ENCODE data around the gene HYCC2. TPM values are rescaled to one million over a fixed set of nuclear protein-coding genes. Genes with fewer than 3 reads are reported as not detected.
"Not testable (repeated sequence)": the region's sequence is repeated elsewhere in the genome, so short reads cannot be mapped to it uniquely, and the experiment has no call there.

The HYCC2 gene
- polyA plus RNA-seq, 3 donors = 10.0 to 17.8 (median 16.3) TPM

DNA sequence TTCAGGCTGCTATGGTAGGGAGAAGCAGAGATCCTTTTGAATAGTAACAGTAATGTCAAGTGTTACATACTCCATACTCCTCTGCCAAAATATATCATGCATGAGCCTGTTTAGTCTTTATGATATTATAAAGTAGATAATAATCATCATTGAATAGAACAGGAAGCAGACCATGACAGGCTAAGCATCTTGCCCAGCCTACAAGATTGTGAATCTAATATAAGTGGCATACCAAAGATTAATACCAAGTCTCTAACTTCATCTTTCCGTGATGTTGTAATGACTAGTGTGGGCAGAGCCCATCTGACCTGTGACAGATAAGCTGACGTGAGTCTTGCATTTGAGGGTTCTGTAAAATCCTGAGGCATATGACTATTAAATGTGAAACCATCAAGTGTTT lies 13.4 kb upstream of the HYCC2 start:
- DNase-seq = no peak

DNA sequence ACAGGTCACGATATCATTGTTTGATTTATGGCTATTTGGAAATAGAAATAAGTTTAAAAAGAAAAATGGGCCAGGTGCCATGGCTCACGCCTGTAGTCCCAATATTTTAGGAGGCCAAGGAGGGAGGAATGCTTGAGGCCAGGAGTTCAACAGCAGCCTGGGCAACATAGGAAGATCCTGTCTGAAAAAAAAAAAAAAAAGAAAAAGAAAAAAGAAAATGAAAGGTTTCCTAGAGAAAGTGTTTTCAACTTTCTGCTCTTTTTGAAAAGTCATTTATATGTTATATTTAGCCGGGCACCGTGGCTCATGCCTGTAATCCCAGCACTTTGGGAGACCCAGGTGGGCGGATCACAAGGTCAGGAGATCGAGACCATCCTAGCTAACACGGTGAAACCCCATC lies 3.5 kb upstream of the HYCC2 start:
- DNase-seq = no peak

DNA sequence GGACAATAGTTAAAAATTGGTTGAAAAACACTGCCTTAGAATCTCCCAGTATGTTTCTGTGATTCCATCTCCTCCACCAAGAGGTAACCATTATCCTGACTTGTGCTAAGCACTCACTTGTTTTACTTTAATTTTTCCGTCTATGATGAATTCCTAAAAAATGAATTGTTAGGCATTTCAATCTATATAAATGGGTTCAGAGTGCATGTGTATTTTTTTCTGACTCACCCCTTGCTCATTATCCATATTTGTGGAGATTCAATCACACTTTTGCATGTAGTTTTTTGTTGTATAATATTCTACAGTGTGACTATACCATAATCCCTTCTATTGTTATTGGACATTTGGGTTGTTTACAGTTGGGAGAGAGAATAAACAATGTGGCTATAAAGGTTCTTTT lies 1.6 kb upstream of the HYCC2 start:
- no peak for DNase-seq

DNA sequence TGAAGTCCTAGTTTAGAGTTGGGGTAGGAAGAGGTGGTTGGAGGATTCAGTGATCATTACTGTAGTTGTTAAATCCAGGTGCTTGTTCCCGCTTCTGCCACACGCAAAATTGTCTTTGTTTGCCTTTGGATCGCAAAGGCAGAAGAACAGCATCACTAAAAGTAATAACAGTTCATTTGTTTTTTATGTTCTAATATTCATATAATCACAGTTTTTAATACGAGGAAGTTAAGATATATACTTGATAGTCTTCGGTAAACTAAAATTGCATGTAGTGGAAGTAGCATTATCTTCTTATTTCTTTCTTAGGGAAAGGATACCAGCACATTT lies 695 bp upstream of the HYCC2 start:
- DNase-seq = no peak

DNA sequence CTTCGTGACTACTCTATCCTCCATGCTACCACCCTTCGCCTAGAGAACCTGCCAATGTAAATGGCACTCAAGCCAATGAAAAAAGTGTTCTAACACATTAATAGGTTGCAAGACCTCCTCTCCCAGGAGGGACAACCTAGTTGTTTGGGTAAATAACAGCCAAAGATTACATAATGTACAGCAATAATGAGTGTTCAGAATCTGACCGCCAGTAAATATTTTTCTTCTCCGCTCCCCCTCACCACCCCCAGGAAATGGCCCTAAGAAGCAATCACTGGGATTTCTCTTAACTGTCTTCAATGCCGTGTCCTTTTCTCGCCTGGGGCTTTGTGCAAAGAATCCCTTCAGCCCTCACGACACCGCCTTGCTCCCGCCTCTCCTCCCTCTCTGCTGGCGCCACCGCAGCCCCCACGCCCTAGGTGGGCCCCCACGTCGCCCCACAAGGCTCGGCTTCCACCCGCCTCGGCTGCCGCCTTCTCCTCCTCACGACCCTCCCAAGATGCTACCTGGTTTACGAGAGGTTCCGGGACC lies 458 bp downstream of the HYCC2 start:
- no peak for DNase-seq

DNA sequence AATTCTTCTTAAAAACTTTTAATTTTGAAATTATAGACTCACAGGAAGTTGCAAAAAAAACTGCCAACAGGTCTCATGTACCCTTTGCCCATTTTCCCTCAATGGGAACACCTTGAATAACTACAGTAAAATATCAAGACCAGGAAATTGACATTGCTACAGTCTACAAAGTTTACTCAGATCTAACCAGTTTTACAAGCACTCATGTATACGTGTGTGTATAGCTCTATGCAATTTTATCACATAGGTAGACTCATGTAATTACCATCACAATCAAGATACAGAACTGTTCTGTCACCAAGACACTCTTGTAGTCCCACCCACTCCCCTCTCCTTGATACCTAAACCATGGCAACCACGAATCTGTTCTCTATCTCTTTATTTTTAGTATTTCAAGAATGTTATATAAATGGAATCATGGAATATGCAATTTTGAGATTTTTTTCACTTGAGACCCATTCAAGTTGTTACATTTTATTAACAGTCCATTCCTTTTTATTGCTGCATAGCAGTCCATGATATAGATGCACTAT lies 6.6 kb downstream of the HYCC2 start:
- DNase-seq = no peak

DNA sequence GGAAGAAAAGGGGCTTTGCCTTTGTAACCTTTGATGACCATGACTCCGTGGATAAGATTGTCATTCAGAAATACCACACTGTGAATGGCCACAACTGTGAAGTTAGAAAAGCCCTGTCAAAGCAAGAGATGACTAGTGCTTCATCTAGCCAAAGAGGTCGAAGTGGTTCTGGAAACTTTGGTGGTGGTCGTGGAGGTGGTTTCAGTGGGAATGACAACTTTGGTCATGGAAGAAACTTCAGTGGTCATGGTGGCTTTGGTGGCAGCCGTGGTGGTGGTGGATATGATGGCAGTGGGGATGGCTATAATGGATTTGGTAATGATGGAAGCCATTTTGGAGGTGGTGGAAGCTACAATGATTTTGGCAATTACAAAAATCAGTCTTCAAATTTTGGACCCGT lies 8.0 kb downstream of the HYCC2 start:
- DNase-seq = not testable (repeated sequence)

DNA sequence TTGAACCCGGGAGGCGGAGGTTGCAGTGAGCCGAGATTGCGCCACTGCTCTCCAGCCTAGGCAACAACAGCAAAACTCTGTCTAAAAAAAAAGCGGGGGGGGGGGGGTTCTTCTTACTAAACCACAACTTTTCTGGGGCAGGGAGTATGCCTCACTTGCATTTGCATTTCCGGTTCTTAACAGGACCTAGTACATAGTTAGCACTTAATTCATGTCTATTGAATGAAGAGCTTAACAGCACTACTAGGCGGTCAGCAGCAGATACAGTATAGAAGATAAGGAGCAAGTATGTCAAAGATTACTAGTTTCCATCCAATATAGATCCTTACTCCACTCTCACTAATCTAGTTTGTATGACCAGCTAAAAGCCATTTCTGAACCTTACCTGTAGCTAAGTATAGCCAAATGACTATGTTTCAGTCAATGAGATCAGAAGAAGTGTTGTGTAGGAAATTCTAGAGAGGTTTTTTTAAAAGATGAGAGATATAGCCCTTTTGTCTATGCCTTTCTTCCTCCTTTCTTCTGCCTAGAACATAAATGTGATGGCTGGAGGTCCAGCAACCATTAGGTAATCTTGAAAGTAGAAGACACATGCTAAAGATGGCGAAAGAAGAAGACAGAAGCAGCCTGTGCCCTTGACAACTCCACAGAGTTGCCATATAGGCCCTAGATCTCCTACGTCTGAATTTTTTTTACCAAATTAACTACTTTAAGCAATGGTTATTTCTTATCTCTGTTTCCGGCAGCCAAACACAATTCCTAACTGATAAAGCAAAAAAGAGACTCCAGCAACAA lies 11.3 kb downstream of the HYCC2 start:
- DNase-seq = no peak

DNA sequence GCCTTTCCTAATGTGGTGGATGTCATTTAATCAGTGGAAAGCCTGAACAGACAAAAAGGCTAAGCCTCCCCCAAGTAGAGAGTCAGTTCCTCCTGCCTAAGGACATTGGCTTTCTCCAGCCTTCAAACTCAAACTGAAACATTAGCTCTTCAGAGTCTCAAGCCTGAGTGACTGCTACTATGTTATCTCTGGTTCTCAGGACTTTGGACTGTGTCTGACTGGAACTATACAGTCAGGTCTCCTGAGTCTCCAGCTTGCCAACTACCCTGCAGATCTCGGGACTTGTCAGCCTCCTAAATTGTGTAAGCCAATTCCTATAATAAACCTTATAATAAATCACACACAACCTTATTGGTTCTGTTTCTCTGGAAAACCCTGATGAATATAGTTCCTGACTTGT lies 12.6 kb downstream of the HYCC2 start:
- no peak for DNase-seq

DNA sequence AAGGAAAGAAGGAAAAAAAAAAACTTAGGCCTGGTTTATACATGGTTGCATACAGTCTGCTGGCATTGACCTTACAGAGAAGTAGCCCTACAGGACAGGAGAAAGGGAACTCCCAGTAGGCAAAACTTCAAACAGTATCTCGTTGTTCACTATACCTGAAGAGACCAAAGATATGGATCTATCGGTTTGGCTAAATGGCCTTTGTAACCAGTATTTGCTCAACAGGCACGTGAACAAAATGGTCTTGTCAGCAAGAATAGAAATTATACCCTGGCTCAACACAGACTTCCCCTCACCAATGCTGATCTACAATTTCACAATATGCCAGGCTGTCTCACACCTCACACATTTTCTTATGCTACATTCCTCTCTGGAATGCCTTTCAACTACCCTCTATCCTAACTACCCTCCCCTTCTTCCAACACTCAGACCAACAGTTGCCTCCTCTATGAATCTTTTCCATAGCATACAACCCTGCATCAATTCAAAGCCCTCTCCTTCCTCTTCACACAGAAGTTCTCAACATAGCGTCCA lies 13.7 kb downstream of the HYCC2 start:
- no peak for DNase-seq

DNA sequence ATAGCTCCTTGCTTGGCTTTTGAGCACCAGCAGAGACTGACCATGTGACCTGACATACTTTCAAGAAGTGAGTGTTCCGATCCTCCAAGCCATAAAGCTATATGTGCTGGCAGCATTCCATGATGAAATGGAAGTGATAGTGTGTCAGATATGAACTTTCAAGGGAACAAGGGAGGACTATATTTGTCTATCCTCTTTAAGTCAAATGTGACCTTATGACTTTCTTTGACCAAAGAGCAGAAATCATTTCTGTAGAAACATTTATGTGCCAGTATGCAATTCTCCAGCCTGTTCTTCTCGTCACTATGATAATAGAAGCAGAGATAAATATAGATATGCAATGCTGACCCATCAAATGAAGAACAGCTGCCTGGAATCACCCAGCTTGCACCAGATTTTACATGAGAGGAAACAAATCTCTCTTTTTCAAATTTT lies 14.4 kb downstream of the HYCC2 start:
- DNase-seq = no peak

DNA sequence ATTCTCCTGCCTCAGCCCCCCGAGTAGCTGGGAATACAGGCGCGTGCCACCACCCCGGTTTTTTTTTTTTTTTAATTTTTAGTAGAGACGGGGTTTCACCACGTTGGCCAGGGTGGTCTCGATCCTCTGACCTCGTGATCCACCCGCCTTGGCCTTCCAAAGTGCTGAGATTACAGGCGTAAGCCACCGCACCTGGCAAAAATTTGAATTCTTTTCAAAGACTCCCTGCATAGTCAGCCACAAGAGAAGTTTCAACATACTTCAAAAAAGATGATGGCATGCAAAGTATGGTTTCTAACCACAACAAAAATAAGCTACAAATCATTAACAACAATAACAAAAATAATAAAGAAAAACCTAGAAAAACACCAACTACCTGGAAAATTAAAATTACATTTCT lies 22.0 kb downstream of the HYCC2 start:
- no peak for DNase-seq

DNA sequence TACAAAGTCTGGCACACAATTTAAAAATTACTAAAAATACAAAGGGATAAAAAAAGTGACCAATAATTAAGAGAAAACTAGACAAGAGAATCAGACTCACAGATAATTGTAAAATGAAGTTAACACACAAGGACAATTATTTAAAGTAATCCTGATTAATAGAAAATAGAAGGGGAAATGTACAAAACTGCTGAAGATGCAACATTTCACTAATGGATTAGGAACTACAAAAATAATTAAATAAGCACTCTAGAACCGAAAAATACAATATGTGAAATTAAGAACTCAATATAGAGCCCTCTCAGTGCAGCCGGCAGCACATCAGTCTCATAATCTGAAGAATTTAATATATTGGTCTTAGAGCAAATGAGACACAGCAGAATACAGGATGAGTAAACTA lies 24.6 kb downstream of the HYCC2 start:
- DNase-seq = no peak

DNA sequence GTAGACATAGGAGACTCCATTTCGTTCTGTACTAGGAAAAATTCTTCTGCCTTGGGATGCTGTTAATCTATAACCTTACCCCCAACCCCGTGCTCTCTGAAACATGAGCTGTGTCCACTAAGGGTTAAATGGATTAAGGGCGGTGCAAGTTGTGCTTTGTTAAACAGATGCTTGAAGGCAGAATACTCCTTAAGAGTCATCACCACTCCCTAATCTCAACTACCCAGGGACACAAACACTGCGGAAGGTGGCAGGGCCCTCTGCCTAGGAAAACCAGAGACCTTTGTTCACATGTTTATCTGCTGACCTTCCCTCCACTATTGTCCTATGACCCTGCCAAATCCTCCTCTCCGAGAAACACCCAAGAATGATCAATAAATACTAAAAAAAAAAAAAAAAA lies 28.4 kb downstream of the HYCC2 start:
- DNase-seq = not testable (repeated sequence)

DNA sequence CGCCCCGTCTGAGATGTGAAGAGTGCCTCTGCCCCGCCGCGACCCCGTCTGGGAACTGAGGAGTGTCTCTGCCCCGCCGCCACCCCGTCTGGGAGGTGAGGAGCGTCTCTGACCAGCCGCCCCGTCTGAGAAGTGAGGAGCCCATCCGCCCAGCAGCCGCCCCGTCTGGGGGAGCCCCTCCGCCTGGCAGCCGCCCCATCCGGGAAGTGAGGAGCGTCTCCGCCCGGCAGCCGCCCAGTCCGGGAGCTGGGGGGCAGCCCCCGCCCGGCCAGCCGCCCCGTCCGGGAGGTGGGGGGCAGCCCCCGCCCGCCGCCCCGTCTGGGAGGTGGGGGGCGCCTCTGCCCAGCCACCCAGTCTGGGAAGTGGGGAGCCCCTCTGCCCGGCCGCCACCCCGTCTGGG lies 29.0 kb downstream of the HYCC2 start:
- not testable (repeated sequence) for DNase-seq

DNA sequence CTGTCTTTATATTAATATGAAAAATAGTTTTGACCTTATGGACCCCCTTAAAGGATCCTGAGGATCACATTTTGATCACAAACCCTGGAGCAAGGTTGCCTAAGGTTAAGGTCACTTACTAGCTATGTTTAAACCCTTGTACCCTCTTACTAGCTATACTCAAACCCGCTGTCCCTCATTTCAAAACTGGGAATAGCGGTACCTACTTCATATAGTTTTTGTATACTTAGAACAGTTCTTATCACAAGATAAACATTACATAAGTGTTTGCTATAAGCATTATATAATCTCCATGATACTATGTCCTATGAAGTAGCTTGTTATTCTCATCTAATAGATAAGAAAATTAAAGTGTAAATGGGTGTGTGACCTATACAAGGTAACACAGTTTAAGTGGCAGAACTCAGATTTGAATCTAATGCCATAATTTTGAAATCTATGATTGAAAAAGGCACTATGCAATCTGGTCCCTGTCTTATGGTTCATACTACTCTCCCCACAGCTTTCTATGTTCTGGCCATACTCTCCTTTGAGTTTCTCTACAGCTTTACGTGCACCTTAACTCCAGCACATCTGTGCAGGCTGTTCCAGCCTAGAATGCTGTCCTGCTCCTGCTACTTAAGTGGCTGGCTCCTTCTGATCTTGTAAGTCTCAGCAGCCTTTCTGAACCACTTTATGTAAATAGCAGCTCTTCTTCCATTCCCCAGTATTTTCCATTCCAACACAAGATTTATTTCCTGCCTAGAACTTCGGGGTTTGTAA lies 30.4 kb downstream of the HYCC2 start:
- DNase-seq = no peak

DNA sequence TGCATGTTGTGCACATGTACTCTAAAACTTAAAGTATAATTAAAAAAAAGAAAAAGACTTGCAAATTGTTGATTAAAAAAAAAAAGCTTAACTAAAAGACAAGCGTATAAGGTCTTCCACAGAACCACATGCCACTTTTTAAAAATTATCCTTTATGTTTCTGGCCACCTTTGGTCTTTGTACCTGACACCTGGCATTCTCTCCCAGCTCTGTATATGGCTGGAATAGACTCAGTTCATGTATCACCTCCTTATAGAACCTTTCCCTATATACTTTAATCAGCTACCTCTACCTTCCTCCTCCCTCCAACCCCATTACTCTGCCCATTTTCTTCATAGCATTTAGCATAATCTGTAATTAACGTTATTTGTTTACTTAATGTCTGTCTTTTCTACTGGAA lies 32.6 kb downstream of the HYCC2 start:
- DNase-seq = no peak

DNA sequence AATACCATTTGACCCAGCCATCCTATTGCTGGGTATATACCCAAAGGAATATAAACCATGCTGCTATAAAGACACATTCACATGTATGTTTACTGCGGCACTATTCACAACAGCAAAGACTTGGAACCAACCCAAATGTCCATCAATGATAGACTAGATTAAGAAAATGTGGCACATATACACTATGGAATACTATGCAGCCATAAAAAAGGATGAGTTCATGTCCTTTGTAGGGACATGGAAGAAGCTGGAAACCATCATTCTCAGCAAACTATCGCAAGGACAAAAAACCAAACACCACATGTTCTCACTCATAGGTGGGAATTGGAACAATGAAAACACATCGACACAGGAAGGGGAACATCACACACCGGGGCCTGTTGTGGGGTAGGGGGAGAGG lies 33.1 kb downstream of the HYCC2 start:
- DNase-seq = not testable (repeated sequence)

DNA sequence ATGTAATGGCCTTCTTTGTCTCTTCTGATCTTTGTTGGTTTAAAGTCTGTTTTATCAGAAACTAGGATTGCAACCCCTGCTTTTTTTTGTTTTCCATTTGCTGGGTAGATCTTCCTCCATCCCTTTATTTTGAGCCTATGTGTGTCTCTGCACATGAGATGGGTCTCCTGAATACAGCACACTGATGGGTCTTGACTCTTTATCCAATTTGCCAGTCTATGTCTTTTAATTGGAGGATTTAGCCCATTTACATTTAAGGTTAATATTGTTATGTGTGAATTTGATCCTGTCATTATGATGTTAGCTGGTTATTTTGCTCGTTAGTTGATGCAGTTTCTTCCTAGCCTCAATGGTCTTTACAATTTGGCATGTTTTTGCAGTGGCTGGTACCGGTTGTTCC lies 37.1 kb downstream of the HYCC2 start:
- not testable (repeated sequence) for DNase-seq

DNA sequence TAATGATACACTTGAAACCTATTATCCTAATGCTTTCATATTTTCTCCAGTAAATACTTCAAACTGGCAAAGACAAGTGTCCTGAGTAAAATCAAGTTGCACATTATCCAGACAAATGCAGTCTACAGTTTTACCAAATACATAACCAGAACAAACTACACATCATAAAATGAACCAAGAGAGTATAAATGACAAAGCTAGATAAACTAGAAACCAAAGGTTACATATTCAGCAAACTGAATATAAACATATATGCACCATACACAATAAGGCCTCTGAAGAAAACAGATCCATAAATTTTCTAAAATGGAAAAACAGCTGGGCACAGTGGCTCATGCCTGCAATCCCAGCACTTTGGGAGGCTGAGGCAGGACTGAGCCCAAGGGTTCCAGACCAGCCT lies 47.0 kb downstream of the HYCC2 start:
- no peak for DNase-seq

DNA sequence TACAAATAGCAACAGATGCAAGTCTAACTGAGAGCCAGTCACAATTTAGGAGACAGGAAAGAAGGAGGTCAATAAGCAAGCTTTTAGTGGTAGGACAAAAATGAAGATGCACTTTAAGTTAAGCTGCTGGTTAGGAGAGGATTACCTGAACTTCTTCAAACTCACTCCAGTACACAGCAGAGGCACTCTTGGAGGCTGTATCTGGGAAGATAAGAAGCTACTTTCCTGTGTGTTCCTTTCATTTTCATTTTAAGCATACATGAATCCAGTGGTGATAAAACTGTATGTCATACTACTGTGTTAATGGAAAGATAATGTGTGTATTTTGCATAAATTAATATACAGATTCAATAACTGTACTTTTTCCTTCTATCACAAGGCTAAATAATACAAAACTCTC lies 49.6 kb downstream of the HYCC2 start:
- no peak for DNase-seq

All from renal pelvis (tissue), 4 donors.